Hippocampal formation (tissue), 2 donors: ENCODE measurements around the gene IGFL4.
A peak's percentile ranks its signal among the peaks of the same experiment; 100 is the strongest.

Experiments used
- DNase-seq, 2 donors: peaks; one replicate each; lab custom pipeline; 2025; lab: John Stamatoyannopoulos, UW

The IGFL4 gene

GRCh38 chr19:46040952-46041500 lies at the start of gene IGFL4:
Gene IGFL4 (minus strand): TSS chr19:46041002. CDS start chr19:46040962, 40 bp downstream.
- no peak for DNase-seq

- DNase-seq, result no peak
These were observed 49.6 kb upstream of the IGFL4 start for GRCh38 chr19:46090444-46090843.

- no peak for DNase-seq
These were observed 48.6 kb upstream of the IGFL4 start for GRCh38 chr19:46089432-46089831.

- no peak for DNase-seq
These were observed 47.3 kb upstream of the IGFL4 start for GRCh38 chr19:46088101-46088500.

GRCh38 chr19:46085888-46086287 lies 45.1 kb upstream of the IGFL4 start:
- no peak for DNase-seq

GRCh38 chr19:46082728-46083050 lies 41.9 kb upstream of the IGFL4 start:
- DNase-seq, result no peak

- DNase-seq, result peak in 1 of 2 donors; percentile 52
These were observed 41.3 kb upstream of the IGFL4 start for GRCh38 chr19:46081928-46082727.

GRCh38 chr19:46080561-46080960 lies 39.8 kb upstream of the IGFL4 start:
- DNase-seq, result no peak

- no peak for DNase-seq
These were observed 38.8 kb upstream of the IGFL4 start for GRCh38 chr19:46079576-46079975.

- DNase-seq, result peak; percentile 38 to 54
These were observed 38.0 kb upstream of the IGFL4 start for GRCh38 chr19:46078573-46079332.

GRCh38 chr19:46077815-46078167 lies 37.0 kb upstream of the IGFL4 start:
- DNase-seq, result no peak

GRCh38 chr19:46076951-46077814 lies 36.4 kb upstream of the IGFL4 start:
- DNase-seq, result peak; percentile 82 to 92

GRCh38 chr19:46076031-46076880 lies 35.5 kb upstream of the IGFL4 start:
- no peak for DNase-seq

GRCh38 chr19:46073268-46073922 lies 32.6 kb upstream of the IGFL4 start:
- no peak for DNase-seq

- no peak for DNase-seq
These were observed 29.1 kb upstream of the IGFL4 start for GRCh38 chr19:46069806-46070341.

GRCh38 chr19:46068345-46069258 lies 27.8 kb upstream of the IGFL4 start:
- no peak for DNase-seq

GRCh38 chr19:46067691-46068090 lies 26.9 kb upstream of the IGFL4 start:
- no peak for DNase-seq

- DNase-seq, result no peak
These were observed 25.7 kb upstream of the IGFL4 start for GRCh38 chr19:46066471-46066870.

- no peak for DNase-seq
These were observed 24.8 kb upstream of the IGFL4 start for GRCh38 chr19:46065486-46066071.
